B cell (primary cell): ENCODE measurements around the gene EIF3A. TPM values are rescaled to one million over a fixed set of nuclear protein-coding genes. Genes with fewer than 3 reads are reported as not detected.
A peak's percentile ranks its signal among the peaks of the same experiment; 100 is the strongest.

Source experiments
- ATAC-seq: fragments of 200-7000 bp; cut with Tn5 transposase; one replicate; pipeline ENCODE4 v1.10.0; 2021; ENCODE audit warnings: low read depth, mild to moderate bottlenecking, moderate number of reproducible peaks, moderate library complexity
- CTCF ChIA-PET: fragments of 350-600 bp; sonication (Branson Sonifier 250); formaldehyde crosslinking; loops from one replicate; lab custom pipeline; 2021; ENCODE audit warnings: antibody characterized with exemption, inconsistent platforms; lab: Charles Lee
- POLR2A ChIA-PET: fragments of 350-600 bp; sonication (Branson Sonifier 250); formaldehyde crosslinking; loops from one replicate; lab custom pipeline; 2021; ENCODE audit warnings: antibody characterized with exemption; lab: Charles Lee
- DNase-seq: peaks from one replicate; pipeline ENCODE4 v3.0.0; 2013
- H2AFZ ChIP-seq: 2 replicates; pipeline ENCODE4 v1.6.1; 2012; ENCODE audit warnings: mild to moderate bottlenecking, low read depth, low read length; ENCODE audit not compliant: insufficient read depth, poor library complexity, severe bottlenecking
- H3K27ac ChIP-seq, 2 donors: 1 replicate in 1 of 2; 2 replicates in 1 of 2; pipeline ENCODE4 v1.5.1; 2012 to 2013; ENCODE audit warnings: low read length in 2 of 2, mild to moderate bottlenecking in 2 of 2, moderate library complexity in 1 of 2
- H3K27me3 ChIP-seq, 4 experiments: fragments of 200-600 bp in 1 of 4; sonication (generic) in 1 of 4; replicated peaks in 1 of 4; 1 replicate in 2 of 4; 2 replicates in 2 of 4; pipeline versions ENCODE4 v1.6.1 to v1.7.0; 2013 to 2016; ENCODE audit warnings: low read length in 3 of 4, mild to moderate bottlenecking in 2 of 4, mixed read lengths in 1 of 4, moderate library complexity in 1 of 4; ENCODE audit not compliant: insufficient read depth in 4 of 4, control insufficient read depth in 3 of 4; ENCODE audit errors: control extremely low read depth in 1 of 4
- H3K36me3 ChIP-seq, 2 experiments: replicated peaks in 1 of 2; 1 replicate in 1 of 2; 2 replicates in 1 of 2; pipeline versions ENCODE4 v1.6.1 to v1.7.1; 2013; ENCODE audit warnings: low read length in 1 of 2; ENCODE audit not compliant: insufficient read depth in 2 of 2, control insufficient read depth in 1 of 2; ENCODE audit errors: control extremely low read depth in 1 of 2, extremely low read depth in 1 of 2
- H3K4me1 ChIP-seq, 2 donors: fragments of 200-600 bp in 1 of 2; sonication (generic) in 1 of 2; 1 replicate in 1 of 2; 2 replicates in 1 of 2; pipeline versions ENCODE4 v1.5.1 to v1.6.1; 2013 to 2017; ENCODE audit warnings: low read length in 2 of 2; ENCODE audit not compliant: control insufficient read depth in 2 of 2, insufficient read depth in 2 of 2
- H3K4me2 ChIP-seq: replicated peaks from 2 replicates; pipeline ENCODE3; 2012; ENCODE audit warnings: mild to moderate bottlenecking, low read depth, low read length; ENCODE audit not compliant: poor library complexity, severe bottlenecking
- H3K4me3 ChIP-seq, 5 experiments: fragments of 200-600 bp in 1 of 5; sonication (generic) in 1 of 5; 1 replicate in 3 of 5; 2 replicates in 2 of 5; pipeline versions ENCODE4 v1.5.1 to v1.7.0; 2011 to 2016; ENCODE audit warnings: low read length in 4 of 5, mild to moderate bottlenecking in 4 of 5, low read depth in 2 of 5, control low read depth in 1 of 5, moderate library complexity in 1 of 5; ENCODE audit not compliant: insufficient read depth in 1 of 5; ENCODE audit errors: control extremely low read depth in 1 of 5, extremely low read depth in 1 of 5
- H3K79me2 ChIP-seq: fragments of 200-600 bp; sonication (generic); one replicate; pipeline ENCODE4 v1.6.0; 2016; ENCODE audit warnings: low read length; ENCODE audit not compliant: control insufficient read depth, insufficient read depth
- H3K9ac ChIP-seq: fragments of 200-600 bp; sonication (generic); 2 replicates; pipeline ENCODE4 v1.6.1; 2017; ENCODE audit warnings: mild to moderate bottlenecking, low read length, moderate library complexity
- H3K9me3 ChIP-seq, 3 donors: one replicate each; pipeline versions ENCODE4 v1.6.1 to v1.7.1; 2013; ENCODE audit warnings: low read length in 2 of 3; ENCODE audit not compliant: control insufficient read depth in 2 of 3, insufficient read depth in 1 of 3; ENCODE audit errors: control extremely low read depth in 1 of 3
- H4K20me1 ChIP-seq: 2 replicates; pipeline ENCODE4 v1.6.0; 2012; ENCODE audit warnings: mild to moderate bottlenecking, low read length; ENCODE audit not compliant: insufficient read depth, control insufficient read depth, poor library complexity, severe bottlenecking
- H3K27ac Mint-ChIP-seq: one replicate; pipeline ENCODE4 v1.8.0; 2021; ENCODE audit warnings: mixed read lengths
- H3K27me3 Mint-ChIP-seq: one replicate; pipeline ENCODE4 v1.8.0; 2021; ENCODE audit warnings: mixed read lengths
- H3K4me1 Mint-ChIP-seq: one replicate; pipeline ENCODE4 v1.8.0; 2021; ENCODE audit warnings: mixed read lengths
- H3K4me3 Mint-ChIP-seq: one replicate; pipeline ENCODE4 v1.8.0; 2021; ENCODE audit warnings: mixed read lengths
- H3K9me3 Mint-ChIP-seq: one replicate; pipeline ENCODE4 v1.8.0; 2022; ENCODE audit warnings: mixed read lengths; ENCODE audit not compliant: insufficient read depth
- CTCF ChIP-seq: fragments of 200-600 bp; IDR thresholded peaks from one replicate; pipeline ENCODE4 v1.8.0; 2022; ENCODE audit warnings: antibody characterized with exemption, mild to moderate bottlenecking
- EZH2 ChIP-seq: IDR thresholded peaks from 2 replicates; pipeline ENCODE4 v1.6.1; 2012; ENCODE audit warnings: borderline replicate concordance, low read depth, mild to moderate bottlenecking, moderate library complexity, low read length; ENCODE audit not compliant: insufficient read depth, poor library complexity, severe bottlenecking
- WGBS: methylation state at CpG from one replicate; pipeline ENCODE4 v1.1.5; 2013; ENCODE audit warnings: missing lambda C conversion rate; ENCODE audit not compliant: insufficient coverage; 5-methylcytosine and 5-hydroxymethylcytosine counted together
- intact Hi-C: fragments of 100-400 bp; cut with micrococcal nuclease; formaldehyde crosslinking; loops from one replicate; pipeline ENCODE4 v1.10.0; 2022
- polyA plus RNA-seq: library from polyadenylated mRNA; depleted of rRNA; stranded (reverse); fragments of >200 nt; gene quantifications from 2 replicates; pipeline ENCODE4 v1.2.3, GENCODE V29; 2012
- total RNA-seq, 2 donors: library from RNA; stranded (reverse); fragments of 120-200 nt in 1 of 2; gene quantifications; 1 replicate in 1 of 2; 2 replicates in 1 of 2; pipeline versions ENCODE4 v1.2.3 to v1.2.4, GENCODE V29; 2013 to 2022

The EIF3A gene
- total and polyA plus RNA-seq, 2 donors (not counting 1 experiment from before 2014, with no cell fraction given), result 8.8 to 94.5 TPM

- H3K4me3 Mint-ChIP-seq, result peak overlapping the region; percentile 67
- peak overlapping the region in 1 of 5 experiments; percentile 33 for H3K4me3 ChIP-seq
- no peaks in the 10 kb centered on the region for H3K27me3 Mint-ChIP-seq
- H2AFZ ChIP-seq, result no peak overlapping the region
- peaks cover 38% of the 10 kb centered on the region for H3K4me1 Mint-ChIP-seq
- peak; percentile 43 for DNase-seq
- H3K36me3 ChIP-seq, result no peaks in the 10 kb centered on the region
- POLR2A ChIA-PET, result interaction anchor here (1.4 kb wide), 1 partner anchor 13 kb away, joined by 5 read pairs; the partner anchor contains the start of gene DENND10
- intact Hi-C loops, result no loop called here
- CTCF ChIA-PET, result interaction anchor here (1.2 kb wide), 1 partner anchor 40 kb away, joined by 5 read pairs; no protein-coding TSS in a partner anchor
- no peaks in the 10 kb centered on the region for H3K9me3 ChIP-seq
- no peaks in the 10 kb centered on the region for H3K9me3 Mint-ChIP-seq
- TF ChIP-seq CTCF, result no peak
- TF ChIP-seq EZH2, result no peak
- peak overlapping the region; percentile 4 for H3K9ac ChIP-seq
- no peaks in the 10 kb centered on the region for H3K79me2 ChIP-seq
- no peaks in the 10 kb centered on the region for H4K20me1 ChIP-seq
- peak overlapping the region in 1 of 2 donors; percentile 33 for H3K27ac ChIP-seq
- WGBS, result 20% methylated on average over 1 of the region's 5 CpGs
- peak overlapping the region; percentile 92 for H3K27ac Mint-ChIP-seq
- H3K4me2 ChIP-seq, result peak overlapping the region; percentile 56
- H3K4me1 ChIP-seq, result peaks cover 18 to 40% of the 10 kb centered on the region in 2 donors
- no peaks in the 10 kb centered on the region for H3K27me3 ChIP-seq
- ATAC-seq, result peak; percentile 79
These were observed 10.4 kb upstream of the EIF3A start for GRCh38 chr10:119090968-119091367.

GRCh38 chr10:119090026-119090795 lies 9.6 kb upstream of the EIF3A start:
- Histone ChIP-seq H3K79me2 (no peaks in the 10 kb centered on the region), H3K4me1 (peaks cover 18 to 48% of the 10 kb centered on the region in 2 donors), H3K4me3 (no peak overlapping the region), H2AFZ (no peak overlapping the region), H3K27me3 (no peaks in the 10 kb centered on the region), H3K9ac (no peak overlapping the region), H3K36me3 (no peaks in the 10 kb centered on the region), H3K9me3 (no peaks in the 10 kb centered on the region), H3K4me2 (peak overlapping the region; percentile 56), H3K27ac (peak overlapping the region in 1 of 2 donors; percentile 33), H4K20me1 (no peaks in the 10 kb centered on the region)
- intact Hi-C loops, result no loop called here
- Mint-ChIP-seq H3K4me1 (peaks cover 41% of the 10 kb centered on the region), H3K27me3 (no peaks in the 10 kb centered on the region), H3K4me3 (peak overlapping the region; percentile 67), H3K9me3 (no peaks in the 10 kb centered on the region), H3K27ac (peak overlapping the region; percentile 92)
- DNase-seq (no peak), ATAC-seq (peak; percentile 6)
- TF ChIP-seq EZH2 (no peak), CTCF (no peak)
- CTCF ChIA-PET, result interaction anchor here (1.1 to 1.2 kb wide), 2 partner anchors 14 to 355 kb away, joined by 3 to 4 read pairs; partner anchors contain the start of gene DENND10
- POLR2A ChIA-PET, result no interaction called here
- 84% methylated on average over 8 of the region's 13 CpGs for WGBS
